ENCODE measurements around the gene SDF2. TPM values are rescaled to one million over a fixed set of nuclear protein-coding genes. Genes with fewer than 3 reads are reported as not detected.

SDF2 gene
- total and polyA plus RNA-seq, 10 donors = 28.7 to 54.5 (median 46.5) TPM

- peaks cover 11 to 70% (median 68%) of the 10 kb centered on the region in 6 donors for H3K36me3 ChIP-seq
- no peak for DNase-seq
- H3K4me3 ChIP-seq = no peak overlapping the region
- H3K4me1 ChIP-seq = peaks cover 27 to 55% (median 42%) of the 10 kb centered on the region in 6 donors
- 70 to 98% (median 91%) methylated on average over 2 of the region's 2 CpGs for WGBS, 5 donors
- no peaks in the 10 kb centered on the region for H3K27me3 ChIP-seq (replicated peaks in 1 of 7)
- no peak overlapping the region for H3K27ac ChIP-seq
- intact Hi-C loops (cut with DNase I; ENCODE audit: low total_unique reads) = no loop called here
- TF ChIP-seq POLR2AphosphoS5 (IDR thresholded peaks at IDR 0.05) (no peak), CTCF (IDR thresholded peaks at IDR 0.05 in 8 of 11, conservative IDR thresholded peaks at IDR 0.05 in 3 of 11) (no peak), POLR2A (IDR thresholded peaks at IDR 0.05) (no peak)
- H3K9me3 ChIP-seq = no peaks in the 10 kb centered on the region
Observed at GRCh38 chr17:28641579-28641978, 20.1 kb downstream of the SDF2 start.

- Histone ChIP-seq H3K36me3 (peaks cover 19 to 100% (median 100%) of the 10 kb centered on the region in 6 donors), H3K27me3 (replicated peaks in 1 of 7) (no peaks in the 10 kb centered on the region), H3K4me1 (peaks cover 0 to 14% (median 4%) of the 10 kb centered on the region in 6 donors), H3K4me3 (no peak overlapping the region), H3K27ac (no peak overlapping the region), H3K9me3 (no peaks in the 10 kb centered on the region)
- intact Hi-C loops (cut with DNase I; ENCODE audit: low total_unique reads) = no loop called here
- 95 to 100% (median 96%) methylated on average over 1 of the region's 1 CpG for WGBS, 5 donors
- TF ChIP-seq CTCF (IDR thresholded peaks at IDR 0.05 in 8 of 11, conservative IDR thresholded peaks at IDR 0.05 in 3 of 11) (no peak), POLR2AphosphoS5 (IDR thresholded peaks at IDR 0.05) (no peak), POLR2A (IDR thresholded peaks at IDR 0.05) (no peak)
- no peak for DNase-seq
Observed at GRCh38 chr17:28635506-28635905, 26.2 kb downstream of the SDF2 start.

DNA sequence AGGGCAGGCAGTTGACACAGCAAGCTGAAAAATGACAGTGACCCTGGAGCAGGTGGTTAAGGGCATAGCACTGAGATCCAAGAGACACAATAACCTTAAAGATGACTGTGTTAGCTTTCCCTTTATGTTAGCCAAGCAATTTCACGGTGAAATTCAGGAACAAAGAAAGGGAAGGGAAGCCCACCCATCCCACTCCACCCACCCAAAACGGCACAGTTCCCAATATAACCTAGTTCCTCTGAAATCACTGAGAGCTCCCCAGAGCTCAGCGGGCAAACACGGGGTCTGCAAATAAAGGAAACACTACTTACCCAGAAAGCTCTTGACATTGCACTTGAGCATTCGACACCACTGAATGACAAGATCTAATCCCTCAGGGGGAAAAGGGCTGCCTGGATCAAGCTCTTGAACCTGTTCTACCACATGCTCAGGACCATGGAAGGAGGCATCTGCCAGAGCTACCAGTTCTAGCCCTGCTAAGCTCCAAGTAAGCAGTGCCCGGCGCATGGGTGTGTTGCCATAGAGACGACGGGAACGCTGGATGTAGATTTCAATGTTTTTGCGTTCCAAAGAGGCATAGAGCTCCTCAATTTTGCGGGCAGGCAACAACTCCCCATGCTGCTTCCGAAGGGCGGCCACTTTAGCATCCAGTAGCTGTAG lies 27.4 kb downstream of the SDF2 start:
- TF ChIP-seq CTCF (IDR thresholded peaks at IDR 0.05 in 8 of 11, conservative IDR thresholded peaks at IDR 0.05 in 3 of 11) (no peak), POLR2AphosphoS5 (IDR thresholded peaks at IDR 0.05) (no peak), POLR2A (IDR thresholded peaks at IDR 0.05) (no peak)
- Histone ChIP-seq H3K4me3 (no peak overlapping the region), H3K27ac (no peak overlapping the region), H3K27me3 (replicated peaks in 1 of 7) (no peaks in the 10 kb centered on the region), H3K9me3 (no peaks in the 10 kb centered on the region), H3K36me3 (peaks cover 19 to 100% (median 100%) of the 10 kb centered on the region in 6 donors), H3K4me1 (peaks cover 0 to 13% (median 4%) of the 10 kb centered on the region in 6 donors)
- WGBS, 5 donors = 86 to 92% (median 91%) methylated on average over 13 to 14 of the region's 14 CpGs
- intact Hi-C loops (cut with DNase I; ENCODE audit: low total_unique reads) = no loop called here
- no peak for DNase-seq

- 88 to 95% (median 93%) methylated on average over 4 of the region's 4 CpGs for WGBS, 5 donors
- Histone ChIP-seq H3K4me1 (no peaks in the 10 kb centered on the region), H3K36me3 (peaks cover 13 to 100% (median 89%) of the 10 kb centered on the region in 6 donors), H3K27me3 (replicated peaks in 1 of 7) (no peaks in the 10 kb centered on the region), H3K9me3 (no peaks in the 10 kb centered on the region), H3K4me3 (no peak overlapping the region), H3K27ac (no peak overlapping the region)
- no peak for DNase-seq
- TF ChIP-seq POLR2A (IDR thresholded peaks at IDR 0.05) = no peak
- TF ChIP-seq POLR2AphosphoS5 (IDR thresholded peaks at IDR 0.05) = no peak
- no peak for TF ChIP-seq CTCF (IDR thresholded peaks at IDR 0.05 in 8 of 11, conservative IDR thresholded peaks at IDR 0.05 in 3 of 11)
- intact Hi-C loops (cut with DNase I; ENCODE audit: low total_unique reads) = no loop called here
Observed at GRCh38 chr17:28626818-28627217, 34.9 kb downstream of the SDF2 start.
